A549 (cell line): ENCODE data around the gene UBE2D1.

Source experiments
- JUNB ChIP-seq: fragments of >200 bp; sonication (Bioruptor Twin); formaldehyde crosslinking; IDR thresholded peaks from 2 replicates; pipeline ENCODE4 v1.6.1; 2016
- POLR2A ChIP-seq: IDR thresholded peaks from 2 replicates; pipeline ENCODE4 v1.6.1; 2012; ENCODE audit warnings: mild to moderate bottlenecking, low read length
- TF ChIP-seq, protein P1 (sequence below): fragments of >200 bp; sonication (Bioruptor Twin); formaldehyde crosslinking; IDR thresholded peaks from 3 replicates; pipeline ENCODE4 v1.5.1; 2016

GRCh38 chr10:58359541-58359940 lies 24.7 kb downstream of the UBE2D1 start:
- TF ChIP-seq, protein P1, sequence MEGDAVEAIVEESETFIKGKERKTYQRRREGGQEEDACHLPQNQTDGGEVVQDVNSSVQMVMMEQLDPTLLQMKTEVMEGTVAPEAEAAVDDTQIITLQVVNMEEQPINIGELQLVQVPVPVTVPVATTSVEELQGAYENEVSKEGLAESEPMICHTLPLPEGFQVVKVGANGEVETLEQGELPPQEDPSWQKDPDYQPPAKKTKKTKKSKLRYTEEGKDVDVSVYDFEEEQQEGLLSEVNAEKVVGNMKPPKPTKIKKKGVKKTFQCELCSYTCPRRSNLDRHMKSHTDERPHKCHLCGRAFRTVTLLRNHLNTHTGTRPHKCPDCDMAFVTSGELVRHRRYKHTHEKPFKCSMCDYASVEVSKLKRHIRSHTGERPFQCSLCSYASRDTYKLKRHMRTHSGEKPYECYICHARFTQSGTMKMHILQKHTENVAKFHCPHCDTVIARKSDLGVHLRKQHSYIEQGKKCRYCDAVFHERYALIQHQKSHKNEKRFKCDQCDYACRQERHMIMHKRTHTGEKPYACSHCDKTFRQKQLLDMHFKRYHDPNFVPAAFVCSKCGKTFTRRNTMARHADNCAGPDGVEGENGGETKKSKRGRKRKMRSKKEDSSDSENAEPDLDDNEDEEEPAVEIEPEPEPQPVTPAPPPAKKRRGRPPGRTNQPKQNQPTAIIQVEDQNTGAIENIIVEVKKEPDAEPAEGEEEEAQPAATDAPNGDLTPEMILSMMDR = no peak
- TF ChIP-seq JUNB = no peak
- TF ChIP-seq POLR2A = no peak
